Measurements from ENCODE around the gene NAA60.
"Not testable (repeated sequence)": the region's sequence is repeated elsewhere in the genome, so short reads cannot be mapped to it uniquely, and the experiment has no call there.

The NAA60 gene

GRCh38 chr16:3467182-3467581 lies 23.7 kb downstream of the NAA60 start:
- no peak overlapping the region for H3K4me3 ChIP-seq (ENCODE audit: low read depth in 1 of 2, low read length in 2 of 2)
- no peaks in the 10 kb centered on the region for H3K9me3 ChIP-seq (ENCODE audit: low read length)
- peaks cover 13% of the 10 kb centered on the region for H3K4me1 ChIP-seq (ENCODE audit: insufficient read depth, low read length)
- H3K36me3 ChIP-seq (ENCODE audit: insufficient read depth, low read length), result peaks cover 8% of the 10 kb centered on the region
- H3K27ac ChIP-seq (ENCODE audit: low read depth, low read length), result no peak overlapping the region
- no peaks in the 10 kb centered on the region for H3K27me3 ChIP-seq (ENCODE audit: control insufficient read depth in 1 of 2, insufficient read depth in 2 of 2, low read length in 2 of 2)
- no peak overlapping the region for H3K9ac ChIP-seq (ENCODE audit: low read length)

GRCh38 chr16:3467921-3468320 lies 24.4 kb downstream of the NAA60 start:
- H3K27me3 ChIP-seq (ENCODE audit: control insufficient read depth in 1 of 2, insufficient read depth in 2 of 2, low read length in 2 of 2), result no peaks in the 10 kb centered on the region
- peaks cover 8% of the 10 kb centered on the region for H3K36me3 ChIP-seq (ENCODE audit: insufficient read depth, low read length)
- peaks cover 13% of the 10 kb centered on the region for H3K4me1 ChIP-seq (ENCODE audit: insufficient read depth, low read length)
- H3K4me3 ChIP-seq (ENCODE audit: low read depth in 1 of 2, low read length in 2 of 2), result no peak overlapping the region
- no peak overlapping the region for H3K27ac ChIP-seq (ENCODE audit: low read depth, low read length)
- H3K9me3 ChIP-seq (ENCODE audit: low read length), result no peaks in the 10 kb centered on the region
- H3K9ac ChIP-seq (ENCODE audit: low read length), result no peak overlapping the region

- H3K27ac ChIP-seq (ENCODE audit: low read depth, low read length), result no peak overlapping the region
- no peaks in the 10 kb centered on the region for H3K9me3 ChIP-seq (ENCODE audit: low read length)
- H3K36me3 ChIP-seq (ENCODE audit: insufficient read depth, low read length), result peaks cover 8% of the 10 kb centered on the region
- no peak overlapping the region for H3K9ac ChIP-seq (ENCODE audit: low read length)
- peaks cover 13% of the 10 kb centered on the region for H3K4me1 ChIP-seq (ENCODE audit: insufficient read depth, low read length)
- H3K27me3 ChIP-seq (ENCODE audit: control insufficient read depth in 1 of 2, insufficient read depth in 2 of 2, low read length in 2 of 2), result no peaks in the 10 kb centered on the region
- no peak overlapping the region for H3K4me3 ChIP-seq (ENCODE audit: low read depth in 1 of 2, low read length in 2 of 2)
These were observed 25.0 kb downstream of the NAA60 start for GRCh38 chr16:3468501-3468900.

GRCh38 chr16:3469736-3470135 lies 26.3 kb downstream of the NAA60 start:
- Histone ChIP-seq H3K4me3 (ENCODE audit: low read depth in 1 of 2, low read length in 2 of 2) (no peak overlapping the region), H3K9me3 (ENCODE audit: low read length) (no peaks in the 10 kb centered on the region), H3K4me1 (ENCODE audit: insufficient read depth, low read length) (peaks cover 12% of the 10 kb centered on the region), H3K27ac (ENCODE audit: low read depth, low read length) (no peak overlapping the region), H3K36me3 (ENCODE audit: insufficient read depth, low read length) (peaks cover 8% of the 10 kb centered on the region), H3K27me3 (ENCODE audit: control insufficient read depth in 1 of 2, insufficient read depth in 2 of 2, low read length in 2 of 2) (no peaks in the 10 kb centered on the region), H3K9ac (ENCODE audit: low read length) (no peak overlapping the region)

GRCh38 chr16:3470723-3471122 lies 27.2 kb downstream of the NAA60 start:
- Histone ChIP-seq H3K27me3 (ENCODE audit: control insufficient read depth in 1 of 2, insufficient read depth in 2 of 2, low read length in 2 of 2) (no peaks in the 10 kb centered on the region), H3K4me3 (ENCODE audit: low read depth in 1 of 2, low read length in 2 of 2) (no peak overlapping the region), H3K36me3 (ENCODE audit: insufficient read depth, low read length) (peaks cover 8% of the 10 kb centered on the region), H3K27ac (ENCODE audit: low read depth, low read length) (no peak overlapping the region), H3K9me3 (ENCODE audit: low read length) (no peaks in the 10 kb centered on the region), H3K9ac (ENCODE audit: low read length) (no peak overlapping the region), H3K4me1 (ENCODE audit: insufficient read depth, low read length) (peaks cover 12% of the 10 kb centered on the region)

- H3K27ac ChIP-seq (ENCODE audit: low read depth, low read length), result no peak overlapping the region
- H3K27me3 ChIP-seq (ENCODE audit: control insufficient read depth in 1 of 2, insufficient read depth in 2 of 2, low read length in 2 of 2), result no peaks in the 10 kb centered on the region
- H3K4me1 ChIP-seq (ENCODE audit: insufficient read depth, low read length), result peaks cover 12% of the 10 kb centered on the region
- no peak overlapping the region for H3K4me3 ChIP-seq (ENCODE audit: low read depth in 1 of 2, low read length in 2 of 2)
- H3K9ac ChIP-seq (ENCODE audit: low read length), result no peak overlapping the region
- no peaks in the 10 kb centered on the region for H3K9me3 ChIP-seq (ENCODE audit: low read length)
- peaks cover 5% of the 10 kb centered on the region for H3K36me3 ChIP-seq (ENCODE audit: insufficient read depth, low read length)
These were observed 28.2 kb downstream of the NAA60 start for GRCh38 chr16:3471518-3472176.

- H3K4me1 ChIP-seq (ENCODE audit: insufficient read depth, low read length), result peaks cover 4% of the 10 kb centered on the region
- no peak overlapping the region for H3K4me3 ChIP-seq (ENCODE audit: low read depth in 1 of 2, low read length in 2 of 2)
- H3K27me3 ChIP-seq (ENCODE audit: control insufficient read depth in 1 of 2, insufficient read depth in 2 of 2, low read length in 2 of 2), result no peaks in the 10 kb centered on the region
- H3K9ac ChIP-seq (ENCODE audit: low read length), result no peak overlapping the region
- H3K9me3 ChIP-seq (ENCODE audit: low read length), result no peaks in the 10 kb centered on the region
- H3K27ac ChIP-seq (ENCODE audit: low read depth, low read length), result no peak overlapping the region
- peaks cover 4% of the 10 kb centered on the region for H3K36me3 ChIP-seq (ENCODE audit: insufficient read depth, low read length)
These were observed 29.6 kb downstream of the NAA60 start for GRCh38 chr16:3472878-3473595.

- H3K36me3 ChIP-seq (ENCODE audit: insufficient read depth, low read length); H3K4me3 ChIP-seq (ENCODE audit: low read depth in 1 of 2, low read length in 2 of 2); H3K9ac ChIP-seq (ENCODE audit: low read length); H3K4me1 ChIP-seq (ENCODE audit: insufficient read depth, low read length); H3K27me3 ChIP-seq (ENCODE audit: control insufficient read depth in 1 of 2, insufficient read depth in 2 of 2, low read length in 2 of 2); H3K27ac ChIP-seq (ENCODE audit: low read depth, low read length); H3K9me3 ChIP-seq (ENCODE audit: low read length): not testable (repeated sequence)
These were observed 30.1 kb downstream of the NAA60 start for GRCh38 chr16:3473596-3473943.

GRCh38 chr16:3474136-3474779 lies 30.8 kb downstream of the NAA60 start:
- peaks cover 4% of the 10 kb centered on the region for H3K4me1 ChIP-seq (ENCODE audit: insufficient read depth, low read length)
- no peak overlapping the region for H3K9ac ChIP-seq (ENCODE audit: low read length)
- no peak overlapping the region for H3K4me3 ChIP-seq (ENCODE audit: low read depth in 1 of 2, low read length in 2 of 2)
- peaks cover 6% of the 10 kb centered on the region for H3K36me3 ChIP-seq (ENCODE audit: insufficient read depth, low read length)
- no peaks in the 10 kb centered on the region for H3K9me3 ChIP-seq (ENCODE audit: low read length)
- no peak overlapping the region for H3K27ac ChIP-seq (ENCODE audit: low read depth, low read length)
- no peaks in the 10 kb centered on the region for H3K27me3 ChIP-seq (ENCODE audit: control insufficient read depth in 1 of 2, insufficient read depth in 2 of 2, low read length in 2 of 2)

GRCh38 chr16:3474870-3475269 lies 31.4 kb downstream of the NAA60 start:
- not testable (repeated sequence) for H3K27me3 ChIP-seq (ENCODE audit: control insufficient read depth in 1 of 2, insufficient read depth in 2 of 2, low read length in 2 of 2); H3K4me3 ChIP-seq (ENCODE audit: low read depth in 1 of 2, low read length in 2 of 2); H3K27ac ChIP-seq (ENCODE audit: low read depth, low read length); H3K9ac ChIP-seq (ENCODE audit: low read length); H3K9me3 ChIP-seq (ENCODE audit: low read length); H3K4me1 ChIP-seq (ENCODE audit: insufficient read depth, low read length)
- H3K36me3 ChIP-seq (ENCODE audit: insufficient read depth, low read length), result peaks cover 12% of the 10 kb centered on the region

GRCh38 chr16:3475604-3476375 lies 32.3 kb downstream of the NAA60 start:
- no peak overlapping the region for H3K4me3 ChIP-seq (ENCODE audit: low read depth in 1 of 2, low read length in 2 of 2)
- no peak overlapping the region for H3K9ac ChIP-seq (ENCODE audit: low read length)
- H3K27ac ChIP-seq (ENCODE audit: low read depth, low read length), result no peak overlapping the region
- no peaks in the 10 kb centered on the region for H3K27me3 ChIP-seq (ENCODE audit: control insufficient read depth in 1 of 2, insufficient read depth in 2 of 2, low read length in 2 of 2)
- H3K9me3 ChIP-seq (ENCODE audit: low read length), result no peaks in the 10 kb centered on the region
- H3K36me3 ChIP-seq (ENCODE audit: insufficient read depth, low read length), result peaks cover 18% of the 10 kb centered on the region
- peaks cover 4% of the 10 kb centered on the region for H3K4me1 ChIP-seq (ENCODE audit: insufficient read depth, low read length)

All from muscle layer of colon (tissue), 2 donors.